GM19467 (cell line): ENCODE measurements around the gene TMEM222.

ENCODE experiments used
- ATAC-seq: cut with Tn5 transposase; IDR thresholded peaks from one replicate; pipeline ENCODE4 v1.9.1; 2021; ENCODE audit warnings: mild to moderate bottlenecking, moderate library complexity; ENCODE audit not compliant: unreplicated experiment

Gene TMEM222

GRCh38 chr1:27358038-27358927 is 36.3 kb downstream of the TMEM222 start:
- ATAC-seq, result no peak

- no peak for ATAC-seq
These were observed 37.0 kb downstream of the TMEM222 start for GRCh38 chr1:27358928-27359313.

- ATAC-seq, result no peak
These were observed 37.8 kb downstream of the TMEM222 start for GRCh38 chr1:27359822-27360158.

GRCh38 chr1:27360159-27361043 is 38.4 kb downstream of the TMEM222 start:
- ATAC-seq, result no peak

GRCh38 chr1:27361044-27361402 is 39.1 kb downstream of the TMEM222 start:
- ATAC-seq, result no peak

- ATAC-seq, result no peak
These were observed 39.6 kb downstream of the TMEM222 start for GRCh38 chr1:27361553-27361952.

- ATAC-seq, result no peak
These were observed 42.1 kb downstream of the TMEM222 start for GRCh38 chr1:27363766-27364695.

DNA sequence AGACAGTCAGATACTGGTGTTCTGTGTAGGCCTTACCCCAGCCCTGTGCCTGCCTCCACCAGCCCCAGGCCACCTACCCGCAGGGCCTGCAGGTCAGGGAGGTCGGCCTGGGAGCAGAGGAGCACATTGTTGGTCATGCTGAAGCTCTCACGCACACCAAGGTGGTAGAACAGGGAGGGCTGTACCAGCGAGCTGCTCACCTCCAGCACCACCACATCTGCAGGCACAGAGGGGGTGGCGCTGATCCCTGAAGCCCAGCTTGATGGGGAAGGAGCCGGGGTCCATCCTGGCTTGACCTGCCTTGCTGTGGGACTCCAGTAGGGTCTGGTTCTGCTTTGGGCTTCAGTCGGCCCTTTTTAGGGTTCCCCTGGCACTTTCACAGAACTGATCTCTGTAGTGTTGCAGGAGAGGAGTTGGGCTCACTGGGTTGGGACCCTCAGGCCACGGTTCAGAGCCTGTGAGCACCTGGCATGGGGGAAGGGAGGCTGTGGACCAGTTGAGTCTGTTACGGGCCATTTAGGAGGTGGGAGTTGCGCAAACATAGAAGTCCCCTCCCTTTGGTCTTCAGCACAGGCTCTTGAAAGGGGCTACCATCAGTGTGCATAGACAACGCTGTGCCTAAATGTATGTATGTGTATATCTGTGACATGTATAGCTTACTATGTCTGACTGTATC is 42.9 kb downstream of the TMEM222 start:
- ATAC-seq, result no peak

DNA sequence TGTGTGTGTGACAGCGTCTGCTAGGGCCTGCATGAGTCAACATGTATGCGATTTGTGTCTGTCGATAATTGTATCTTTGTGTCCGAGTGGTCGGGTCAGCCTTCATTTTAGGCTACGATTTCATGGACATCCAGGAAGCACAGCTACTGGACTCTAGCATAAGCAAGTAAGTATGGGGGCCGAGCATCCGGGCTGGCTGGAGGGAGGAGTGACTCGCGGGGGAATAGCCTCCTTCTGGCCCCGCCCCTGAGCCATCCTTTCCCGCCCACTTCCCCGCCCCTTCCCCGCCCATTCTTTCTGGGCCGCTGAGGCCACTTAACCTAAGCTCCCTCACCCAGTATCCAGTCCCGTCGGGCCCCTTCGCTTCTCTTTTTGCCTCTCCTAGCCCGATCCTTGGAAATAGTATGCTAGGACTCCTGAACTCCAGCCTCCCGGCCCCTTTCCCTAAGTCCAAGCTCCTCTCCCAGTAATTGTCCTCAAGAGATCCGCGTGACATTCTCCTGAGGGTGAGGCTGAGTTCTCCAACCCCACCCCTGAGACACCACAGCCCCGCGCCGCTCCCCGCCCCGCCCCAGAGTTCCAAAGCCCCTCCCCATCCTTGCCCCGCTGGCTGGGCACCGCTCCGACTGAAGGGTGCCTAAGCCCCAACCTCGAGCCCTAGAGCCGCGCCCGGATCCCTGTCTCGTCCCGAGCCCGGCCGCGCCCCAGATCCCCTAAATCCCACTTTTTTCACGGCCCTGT is 43.6 kb downstream of the TMEM222 start:
- peak; percentile 44 for ATAC-seq

GRCh38 chr1:27366113-27366410 is 44.1 kb downstream of the TMEM222 start:
- peak; percentile 22 for ATAC-seq

GRCh38 chr1:27366411-27367159 is 44.6 kb downstream of the TMEM222 start, which contains the start of gene MAP3K6:
TSS of gene MAP3K6 (minus strand) at chr1:27366961. CDS start at chr1:27366597, 364 bp downstream.
- ATAC-seq, result peak; percentile 18

DNA sequence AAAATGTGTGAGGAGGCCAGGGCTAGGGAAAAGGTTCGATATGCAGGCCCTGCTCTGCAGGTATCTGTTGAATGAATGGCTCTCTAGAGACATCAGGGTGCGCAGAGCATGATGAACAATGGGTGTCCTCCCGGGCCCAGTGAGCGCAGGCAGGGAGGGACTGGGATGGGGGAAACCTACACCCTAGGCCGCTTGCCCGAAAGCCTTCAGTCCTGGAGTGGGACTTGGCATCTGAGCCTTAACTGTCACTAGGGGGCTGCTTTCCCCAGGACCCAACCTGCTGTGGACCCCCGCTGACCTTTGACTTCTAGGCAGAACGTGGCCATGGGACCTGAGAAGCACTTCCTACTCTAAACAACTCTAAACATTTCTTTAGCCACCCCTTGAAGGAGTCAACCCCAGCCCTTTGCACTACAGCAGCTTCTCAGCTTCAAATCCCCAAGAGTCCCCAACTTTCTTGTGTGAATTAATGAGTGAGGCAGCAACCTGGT is 45.2 kb downstream of the TMEM222 start:
- no peak for ATAC-seq

GRCh38 chr1:27368869-27369582 is 47.1 kb downstream of the TMEM222 start:
- ATAC-seq, result no peak

DNA sequence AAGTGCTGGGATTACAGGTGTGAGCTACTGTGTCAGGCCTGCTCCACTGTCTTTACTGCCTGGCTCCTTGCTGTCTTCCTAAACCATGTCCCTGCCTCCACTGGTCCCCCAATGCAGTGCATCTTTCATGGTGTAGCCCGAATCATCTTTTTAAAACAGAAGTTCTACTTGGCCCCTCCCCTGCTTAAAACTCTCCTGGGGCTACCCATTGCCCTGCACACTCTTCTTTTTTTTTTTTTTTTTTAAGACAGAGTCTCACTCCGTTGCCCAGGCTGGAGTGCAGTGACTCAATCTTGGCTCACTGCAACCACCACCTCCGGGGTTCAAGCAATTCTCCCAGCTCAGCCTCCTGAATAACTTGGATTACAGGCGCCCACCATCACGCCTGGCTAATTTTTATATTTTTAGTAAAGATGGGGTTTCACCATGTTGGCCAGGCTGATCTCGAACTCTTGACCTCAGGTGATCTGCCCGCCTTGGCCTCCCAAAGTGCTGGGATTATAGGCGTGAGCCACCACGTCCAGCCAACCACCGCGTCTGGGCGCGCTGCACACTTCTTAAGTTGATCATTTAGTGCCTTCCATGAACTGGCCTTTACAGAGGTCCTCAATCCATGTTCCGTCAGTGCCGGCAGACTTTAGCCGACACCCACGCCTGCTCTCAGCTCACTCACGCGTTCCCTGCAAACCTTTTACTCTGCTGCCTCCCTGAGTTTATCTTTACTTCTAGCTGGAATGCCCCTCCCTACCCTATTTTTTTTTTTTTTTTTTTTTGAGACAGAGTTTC is 50.3 kb downstream of the TMEM222 start:
- no peak for ATAC-seq

- ATAC-seq, result no peak
These were observed 51.1 kb downstream of the TMEM222 start for GRCh38 chr1:27372808-27373690.

DNA sequence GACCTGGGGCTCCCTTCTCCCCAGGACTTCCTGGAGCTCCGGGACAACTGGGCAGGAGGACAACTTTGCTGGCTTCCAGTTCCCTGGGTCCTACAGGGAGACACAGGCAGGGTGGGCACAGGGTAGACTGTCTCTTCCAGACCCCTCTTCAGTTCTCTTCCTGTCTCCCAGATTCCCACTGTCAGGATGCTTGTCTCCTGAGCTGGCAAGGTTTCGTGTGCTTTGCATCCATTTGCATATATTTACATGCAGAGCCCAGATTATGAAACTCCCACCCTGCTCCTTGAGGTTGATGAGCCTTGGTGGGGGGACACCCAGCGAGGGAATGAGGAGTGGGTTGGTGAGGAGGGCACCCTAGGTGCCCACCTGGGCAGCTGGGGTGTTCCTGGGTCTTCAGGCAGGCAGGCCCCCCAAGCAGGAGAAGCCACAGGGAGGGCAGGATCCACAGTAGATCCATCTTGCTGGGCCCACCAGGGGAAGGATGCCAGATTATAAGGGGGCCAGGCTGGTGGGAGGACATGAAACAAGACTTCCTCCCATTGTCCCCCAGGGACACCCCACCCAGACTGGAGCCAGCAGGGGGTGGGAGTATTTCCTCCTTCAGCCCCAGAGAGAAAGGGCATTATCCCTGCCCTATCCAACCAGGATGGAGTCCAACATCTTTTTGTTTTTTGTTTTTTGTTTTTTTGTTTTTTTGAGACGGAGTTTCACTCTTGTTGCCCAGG is 52.6 kb downstream of the TMEM222 start, which contains the start of gene FCN3:
FCN3 (minus strand) TSS at position 463 of the 725 bp plus-strand sequence; CDS start at position 457, 6 bp downstream.
- no peak for ATAC-seq
